HEK293 (cell line): ENCODE measurements around the gene NEGR1.

ENCODE experiments used
- CTCF ChIA-PET: fragments of 350-600 bp; formaldehyde crosslinking; extraction: SDS; loops from one replicate; lab custom pipeline; 2021; ENCODE audit warnings: antibody characterized with exemption; lab: Yijun Ruan, JAX
- POLR2A ChIA-PET: fragments of 300-600 bp; formaldehyde crosslinking; extraction: SDS; loops from one replicate; lab custom pipeline; 2020; ENCODE audit warnings: antibody characterized with exemption, inconsistent platforms; lab: Yijun Ruan, JAX
- H3K27ac ChIP-seq: fragments of 200-500 bp; sonication (Bioruptor generic); 2 replicates; pipeline ENCODE4 v1.5.1; 2014; ENCODE audit warnings: low read depth, low read length, control low read depth, inconsistent platforms; ENCODE audit errors: extremely low read depth
- H3K36me3 ChIP-seq, 2 experiments: fragments of 200-500 bp in 1 of 2; sonication (Bioruptor generic) in 1 of 2; 1 replicate in 1 of 2; 2 replicates in 1 of 2; pipeline ENCODE4 v1.5.1; 2014 to 2017; ENCODE audit warnings: inconsistent platforms in 2 of 2, low read length in 2 of 2; ENCODE audit not compliant: control insufficient read depth in 2 of 2, insufficient read depth in 1 of 2
- H3K4me1 ChIP-seq: fragments of 200-500 bp; sonication (Bioruptor generic); 2 replicates; pipeline ENCODE4 v1.5.1; 2014; ENCODE audit warnings: mild to moderate bottlenecking, low read length, inconsistent platforms; ENCODE audit not compliant: control insufficient read depth, insufficient read depth
- H3K4me3 ChIP-seq: 2 replicates; pipeline ENCODE4 v1.5.1; 2011; ENCODE audit warnings: low read depth, mild to moderate bottlenecking, control low read depth, low read length, moderate library complexity
- H3K9me3 ChIP-seq: fragments of 200-500 bp; sonication (Bioruptor generic); 2 replicates; pipeline ENCODE4 v1.5.1; 2014; ENCODE audit warnings: low read depth, low read length, inconsistent platforms; ENCODE audit not compliant: control insufficient read depth, insufficient read depth
- GLI2 ChIP-seq: fragments of 450-650 bp; formaldehyde crosslinking; IDR thresholded peaks from 2 replicates; pipeline ENCODE4; 2017; ENCODE audit warnings: missing biosample characterization, missing genetic modification characterization, low read depth, borderline replicate concordance
- GLIS2 ChIP-seq: fragments of 450-650 bp; formaldehyde crosslinking; IDR thresholded peaks from 2 replicates; pipeline ENCODE4 v1.5.1; 2016; ENCODE audit warnings: missing biosample characterization, missing genetic modification characterization
- KLF1 ChIP-seq: fragments of 450-650 bp; formaldehyde crosslinking; IDR thresholded peaks from 2 replicates; pipeline ENCODE4 v1.5.1; 2016; ENCODE audit warnings: missing biosample characterization, missing genetic modification characterization
- KLF10 ChIP-seq: fragments of 450-650 bp; IDR thresholded peaks from 2 replicates; pipeline ENCODE4 v1.5.1; 2018; ENCODE audit warnings: missing biosample characterization, mild to moderate bottlenecking, missing genetic modification characterization
- KLF16 ChIP-seq: fragments of 450-650 bp; formaldehyde crosslinking; IDR thresholded peaks from 2 replicates; pipeline ENCODE4 v1.5.1; 2017; ENCODE audit warnings: missing biosample characterization, missing genetic modification characterization
- RBAK ChIP-seq: fragments of 450-650 bp; formaldehyde crosslinking; IDR thresholded peaks from 2 replicates; pipeline ENCODE4 v1.5.1; 2016; ENCODE audit warnings: missing biosample characterization, missing genetic modification characterization
- TRIM28 ChIP-seq: IDR thresholded peaks from 2 replicates; pipeline ENCODE4 v1.6.1; 2011; ENCODE audit warnings: low read length, control low read depth, borderline replicate concordance
- ZBTB1 ChIP-seq: fragments of 450-650 bp; formaldehyde crosslinking; IDR thresholded peaks from 2 replicates; pipeline ENCODE4 v1.5.1; 2016; ENCODE audit warnings: missing biosample characterization, missing genetic modification characterization
- ZBTB10 ChIP-seq: fragments of 450-650 bp; formaldehyde crosslinking; IDR thresholded peaks from 2 replicates; pipeline ENCODE4 v1.5.1; 2016; ENCODE audit warnings: missing biosample characterization, missing genetic modification characterization
- ZBTB11 ChIP-seq: fragments of 450-650 bp; formaldehyde crosslinking; conservative IDR thresholded peaks from 2 replicates; pipeline ENCODE4 v1.5.1; 2016; ENCODE audit warnings: low read depth, missing biosample characterization, missing genetic modification characterization
- ZBTB48 ChIP-seq: fragments of 450-650 bp; formaldehyde crosslinking; IDR thresholded peaks from 2 replicates; pipeline ENCODE4 v1.5.1; 2016; ENCODE audit warnings: missing biosample characterization, missing genetic modification characterization
- ZBTB49 ChIP-seq: fragments of 450-650 bp; formaldehyde crosslinking; IDR thresholded peaks from 2 replicates; pipeline ENCODE4 v1.5.1; 2016; ENCODE audit warnings: missing biosample characterization, missing genetic modification characterization, low read depth
- ZFHX2 ChIP-seq: fragments of 450-650 bp; formaldehyde crosslinking; conservative IDR thresholded peaks from 2 replicates; pipeline ENCODE4 v1.5.1; 2016; ENCODE audit warnings: missing biosample characterization, missing genetic modification characterization
- ZFP41 ChIP-seq: fragments of 450-650 bp; formaldehyde crosslinking; IDR thresholded peaks from 2 replicates; pipeline ENCODE4 v1.5.1; 2016; ENCODE audit warnings: missing biosample characterization, missing genetic modification characterization, borderline replicate concordance
- ZNF121 ChIP-seq: fragments of 450-650 bp; formaldehyde crosslinking; IDR thresholded peaks from 2 replicates; pipeline ENCODE4 v1.5.1; 2016; ENCODE audit warnings: missing biosample characterization, missing genetic modification characterization
- ZNF138 ChIP-seq: fragments of 450-650 bp; formaldehyde crosslinking; IDR thresholded peaks from 2 replicates; pipeline ENCODE4 v1.5.1; 2016; ENCODE audit warnings: missing biosample characterization, missing genetic modification characterization, borderline replicate concordance
- ZNF23 ChIP-seq: fragments of 450-650 bp; formaldehyde crosslinking; IDR thresholded peaks from 2 replicates; pipeline ENCODE4 v1.5.1; 2016; ENCODE audit warnings: missing biosample characterization, missing genetic modification characterization, borderline replicate concordance
- ZNF248 ChIP-seq: fragments of 450-650 bp; formaldehyde crosslinking; IDR thresholded peaks from 2 replicates; pipeline ENCODE4 v1.5.1; 2017; ENCODE audit warnings: missing biosample characterization, missing genetic modification characterization
- ZNF501 ChIP-seq: fragments of 450-650 bp; formaldehyde crosslinking; IDR thresholded peaks from 2 replicates; pipeline ENCODE4 v1.5.1; 2016; ENCODE audit warnings: missing biosample characterization, missing genetic modification characterization
- ZNF549 ChIP-seq: fragments of 450-650 bp; IDR thresholded peaks from 2 replicates; pipeline ENCODE4 v1.5.1; 2018; ENCODE audit warnings: missing biosample characterization, missing genetic modification characterization, mild to moderate bottlenecking, inconsistent platforms, moderate library complexity
- ZNF626 ChIP-seq: fragments of 450-650 bp; sonication (Bioruptor Pico); formaldehyde crosslinking; IDR thresholded peaks from 2 replicates; pipeline ENCODE4 v1.5.1; 2018; ENCODE audit warnings: missing biosample characterization, missing genetic modification characterization, inconsistent platforms
- ZNF768 ChIP-seq: fragments of 450-650 bp; formaldehyde crosslinking; IDR thresholded peaks from 2 replicates; pipeline ENCODE4 v1.5.1; 2018; ENCODE audit warnings: missing biosample characterization, mild to moderate bottlenecking, missing genetic modification characterization

The NEGR1 gene

GRCh38 chr1:71561729-71562128, 720.6 kb downstream of the NEGR1 start:
- H3K27ac ChIP-seq: no peak overlapping the region

GRCh38 chr1:71561206-71561605, 721.1 kb downstream of the NEGR1 start:
- CTCF ChIA-PET: no interaction called here
- H3K27ac ChIP-seq: no peak overlapping the region
- POLR2A ChIA-PET: no interaction called here
- TF ChIP-seq ZFP41: no peak
- no peak for TF ChIP-seq ZBTB10
- no peak for TF ChIP-seq ZNF23 (tag by site-specific recombination)
- no peak for TF ChIP-seq ZBTB48 (tag by site-specific recombination)
- TF ChIP-seq ZNF501: no peak
- TF ChIP-seq ZBTB11 (tag by site-specific recombination): no peak
- TF ChIP-seq TRIM28: no peak
- no peak for TF ChIP-seq ZNF138 (tag by site-specific recombination)
- TF ChIP-seq RBAK: no peak
- TF ChIP-seq ZNF549 (tag by site-specific recombination): no peak
- TF ChIP-seq KLF1: no peak
- no peak for TF ChIP-seq ZBTB1 (tag by site-specific recombination)
- no peak for TF ChIP-seq KLF10 (tag by site-specific recombination)
- TF ChIP-seq GLIS2 (tag by site-specific recombination): no peak
- no peak for TF ChIP-seq ZNF626
- no peak for TF ChIP-seq KLF16 (tag by site-specific recombination)
- TF ChIP-seq ZNF121 (tag by site-specific recombination): no peak
- TF ChIP-seq ZNF768: no peak
- TF ChIP-seq, all 188 proteins: peak for 0
- no peaks in the 10 kb centered on the region for H3K4me1 ChIP-seq
- H3K4me3 ChIP-seq: no peak overlapping the region
- no peaks in the 10 kb centered on the region for H3K36me3 ChIP-seq
- H3K9me3 ChIP-seq: no peaks in the 10 kb centered on the region

More at GRCh38 chr1:71561729-71562128, 720.6 kb downstream of the NEGR1 start:
- Histone ChIP-seq H3K4me3 (no peak overlapping the region), H3K9me3 (no peaks in the 10 kb centered on the region), H3K36me3 (no peaks in the 10 kb centered on the region), H3K4me1 (no peaks in the 10 kb centered on the region)
- TF ChIP-seq ZBTB49 (tag by site-specific recombination) (no peak), ZNF248 (tag by site-specific recombination) (no peak), GLI2 (no peak), ZFHX2 (tag by site-specific recombination) (no peak)
- ChIA-PET POLR2A (no interaction called here), CTCF (no interaction called here)
